HEK293 (cell line): ENCODE data around the gene AP3D1.

ENCODE experiments used
- CTCF ChIA-PET: fragments of 350-600 bp; formaldehyde crosslinking; extraction: SDS; loops from one replicate; lab custom pipeline; 2021; ENCODE audit warnings: antibody characterized with exemption; lab: Yijun Ruan, JAX
- POLR2A ChIA-PET: fragments of 300-600 bp; formaldehyde crosslinking; extraction: SDS; loops from one replicate; lab custom pipeline; 2020; ENCODE audit warnings: antibody characterized with exemption, inconsistent platforms; lab: Yijun Ruan, JAX
- H3K27ac ChIP-seq: fragments of 200-500 bp; sonication (Bioruptor generic); 2 replicates; pipeline ENCODE4 v1.5.1; 2014; ENCODE audit warnings: low read depth, low read length, control low read depth, inconsistent platforms; ENCODE audit errors: extremely low read depth
- H3K36me3 ChIP-seq, 2 experiments: fragments of 200-500 bp in 1 of 2; sonication (Bioruptor generic) in 1 of 2; 1 replicate in 1 of 2; 2 replicates in 1 of 2; pipeline ENCODE4 v1.5.1; 2014 to 2017; ENCODE audit warnings: inconsistent platforms in 2 of 2, low read length in 2 of 2; ENCODE audit not compliant: control insufficient read depth in 2 of 2, insufficient read depth in 1 of 2
- H3K4me1 ChIP-seq: fragments of 200-500 bp; sonication (Bioruptor generic); 2 replicates; pipeline ENCODE4 v1.5.1; 2014; ENCODE audit warnings: mild to moderate bottlenecking, low read length, inconsistent platforms; ENCODE audit not compliant: control insufficient read depth, insufficient read depth
- H3K4me3 ChIP-seq: 2 replicates; pipeline ENCODE4 v1.5.1; 2011; ENCODE audit warnings: low read depth, mild to moderate bottlenecking, control low read depth, low read length, moderate library complexity
- H3K9me3 ChIP-seq: fragments of 200-500 bp; sonication (Bioruptor generic); 2 replicates; pipeline ENCODE4 v1.5.1; 2014; ENCODE audit warnings: low read depth, low read length, inconsistent platforms; ENCODE audit not compliant: control insufficient read depth, insufficient read depth
- ELK4 ChIP-seq: IDR thresholded peaks from 2 replicates; pipeline ENCODE4 v1.6.1; 2011; ENCODE audit warnings: mild to moderate bottlenecking, low read depth, low read length, borderline replicate concordance
- HOXA7 ChIP-seq: sonication (generic); formaldehyde crosslinking; IDR thresholded peaks from 2 replicates; pipeline ENCODE4 v1.8.1; 2022; ENCODE audit warnings: missing genetic modification reagents, borderline replicate concordance
- KLF10 ChIP-seq: fragments of 450-650 bp; IDR thresholded peaks from 2 replicates; pipeline ENCODE4 v1.5.1; 2018; ENCODE audit warnings: missing biosample characterization, mild to moderate bottlenecking, missing genetic modification characterization
- PBX3 ChIP-seq: sonication (generic); formaldehyde crosslinking; IDR thresholded peaks from 2 replicates; pipeline ENCODE4 v1.8.1; 2022; ENCODE audit warnings: mild to moderate bottlenecking, moderate library complexity, missing genetic modification reagents
- PRDM4 ChIP-seq: fragments of 450-650 bp; formaldehyde crosslinking; IDR thresholded peaks from 2 replicates; pipeline ENCODE4 v1.5.1; 2017; ENCODE audit warnings: missing biosample characterization, missing genetic modification characterization
- ZNF112 ChIP-seq: fragments of 450-650 bp; formaldehyde crosslinking; IDR thresholded peaks from 2 replicates; pipeline ENCODE4 v1.5.0; 2017; ENCODE audit warnings: missing biosample characterization, missing genetic modification characterization
- ZNF140 ChIP-seq: fragments of 450-650 bp; formaldehyde crosslinking; IDR thresholded peaks from 2 replicates; pipeline ENCODE4 v1.5.1; 2016; ENCODE audit warnings: missing biosample characterization, missing genetic modification characterization
- ZNF157 ChIP-seq: fragments of 450-650 bp; formaldehyde crosslinking; IDR thresholded peaks from 2 replicates; pipeline ENCODE4 v1.5.1; 2016; ENCODE audit warnings: missing biosample characterization, missing genetic modification characterization
- ZNF18 ChIP-seq: fragments of 450-650 bp; formaldehyde crosslinking; IDR thresholded peaks from 2 replicates; pipeline ENCODE4 v1.5.1; 2016; ENCODE audit warnings: missing biosample characterization, missing genetic modification characterization
- ZNF292 ChIP-seq: fragments of 450-650 bp; formaldehyde crosslinking; IDR thresholded peaks from 2 replicates; pipeline ENCODE4 v1.5.1; 2016; ENCODE audit warnings: low read depth, missing biosample characterization, missing genetic modification characterization, borderline replicate concordance
- ZNF354C ChIP-seq: fragments of 450-650 bp; formaldehyde crosslinking; IDR thresholded peaks from 2 replicates; pipeline ENCODE4 v1.5.1; 2016; ENCODE audit warnings: missing biosample characterization, missing genetic modification characterization, low read depth, borderline replicate concordance
- ZNF449 ChIP-seq: fragments of 450-650 bp; formaldehyde crosslinking; IDR thresholded peaks from 2 replicates; pipeline ENCODE4 v1.5.1; 2017; ENCODE audit warnings: missing biosample characterization, mild to moderate bottlenecking, missing genetic modification characterization, moderate library complexity
- ZNF518A ChIP-seq: fragments of 450-650 bp; formaldehyde crosslinking; conservative IDR thresholded peaks from 2 replicates; pipeline ENCODE4 v1.5.1; 2016; ENCODE audit warnings: low read depth, missing biosample characterization, missing genetic modification characterization
- ZNF544 ChIP-seq: fragments of 450-650 bp; formaldehyde crosslinking; IDR thresholded peaks from 2 replicates; pipeline ENCODE4 v1.5.0; 2017; ENCODE audit warnings: missing biosample characterization, missing genetic modification characterization
- ZNF555 ChIP-seq: fragments of 450-650 bp; formaldehyde crosslinking; conservative IDR thresholded peaks from 2 replicates; pipeline ENCODE4 v1.5.1; 2017; ENCODE audit warnings: missing biosample characterization, mild to moderate bottlenecking, missing genetic modification characterization, inconsistent platforms
- ZNF558 ChIP-seq: fragments of 450-650 bp; formaldehyde crosslinking; IDR thresholded peaks from 2 replicates; pipeline ENCODE4 v1.5.1; 2016; ENCODE audit warnings: missing biosample characterization, missing genetic modification characterization
- ZNF561 ChIP-seq: fragments of 450-650 bp; IDR thresholded peaks from 2 replicates; pipeline ENCODE4 v1.5.1; 2018; ENCODE audit warnings: missing biosample characterization, missing genetic modification characterization, borderline replicate concordance
- ZNF837 ChIP-seq: fragments of 450-650 bp; formaldehyde crosslinking; IDR thresholded peaks from 2 replicates; pipeline ENCODE4 v1.5.1; 2016; ENCODE audit warnings: missing biosample characterization, missing genetic modification characterization

AP3D1 gene

GRCh38 chr19:2072757-2073551, 78.4 kb downstream of the AP3D1 start:
- Histone ChIP-seq H3K36me3 (peaks cover 4 to 49% of the 10 kb centered on the region in 2 experiments; a peak in 2 of 3 replicates), H3K4me3 (no peak overlapping the region), H3K4me1 (no peaks in the 10 kb centered on the region), H3K9me3 (no peaks in the 10 kb centered on the region), H3K27ac (no peak overlapping the region)
- POLR2A ChIA-PET: no interaction called here
- CTCF ChIA-PET: interaction anchor here (0.9 to 1.2 kb wide), 2 partner anchors 24 to 53 kb away, joined by 3 to 7 read pairs; no protein-coding TSS in a partner anchor
- TF ChIP-seq ZNF555 (tag by site-specific recombination): no peak
- TF ChIP-seq, all 188 proteins: peak for 0

GRCh38 chr19:2070986-2071673, 80.2 kb downstream of the AP3D1 start:
- Histone ChIP-seq H3K27ac (no peak overlapping the region), H3K4me3 (no peak overlapping the region), H3K36me3 (peaks cover 4 to 33% of the 10 kb centered on the region in 2 experiments; a peak in 2 of 3 replicates), H3K9me3 (no peaks in the 10 kb centered on the region), H3K4me1 (no peaks in the 10 kb centered on the region)
- CTCF ChIA-PET: interaction anchor here (0.6 to 1.4 kb wide), 6 partner anchors 9 to 626 kb away, joined by 3 to 4 read pairs (median 3); no protein-coding TSS in a partner anchor
- POLR2A ChIA-PET: no interaction called here
- no peak for TF ChIP-seq HOXA7 (CRISPR knock-in tag)
- no peak for TF ChIP-seq ZNF518A (tag by site-specific recombination)
- no peak for TF ChIP-seq ELK4
- no peak for TF ChIP-seq ZNF561 (tag by site-specific recombination)
- TF ChIP-seq ZNF558: no peak
- no peak for TF ChIP-seq ZNF544 (tag by site-specific recombination)
- no peak for TF ChIP-seq PBX3
- TF ChIP-seq ZNF140 (tag by site-specific recombination): no peak
- no peak for TF ChIP-seq PRDM4
- no peak for TF ChIP-seq KLF10 (tag by site-specific recombination)
- TF ChIP-seq ZNF837 (tag by site-specific recombination): no peak
- no peak for TF ChIP-seq ZNF449 (tag by site-specific recombination)
- TF ChIP-seq ZNF157: no peak
- no peak for TF ChIP-seq ZNF112 (tag by site-specific recombination)
- TF ChIP-seq ZNF18 (tag by site-specific recombination): no peak
- TF ChIP-seq ZNF292: no peak
- no peak for TF ChIP-seq ZNF354C (tag by site-specific recombination)
